Mucosa of descending colon (tissue), 3 donors: ENCODE results near the gene OTOA. TPM values are rescaled to one million over a fixed set of nuclear protein-coding genes. Genes with fewer than 3 reads are reported as not detected.
"Not testable (repeated sequence)": the region's sequence is repeated elsewhere in the genome, so short reads cannot be mapped to it uniquely, and the experiment has no call there.

ENCODE experiments used
- ATAC-seq: fragments of 200-7000 bp; cut with Tn5 transposase; one replicate; pipeline ENCODE4 v1.9.1; 2020; ENCODE audit warnings: mild to moderate bottlenecking, moderate library complexity
- DNase-seq, 3 donors: peaks; one replicate each; pipeline ENCODE4 v3.0.0-alpha.2; 2020
- H3K36me3 ChIP-seq: fragments of 200-600 bp; one replicate; pipeline ENCODE4 v1.8.0; 2021; ENCODE audit warnings: low read depth, mild to moderate bottlenecking
- H3K4me1 ChIP-seq: fragments of 200-600 bp; one replicate; pipeline ENCODE4 v1.8.0; 2021; ENCODE audit warnings: low read depth, mild to moderate bottlenecking
- H3K4me3 ChIP-seq: fragments of 200-600 bp; one replicate; pipeline ENCODE4 v1.8.0; 2021; ENCODE audit warnings: mild to moderate bottlenecking
- H3K9me3 ChIP-seq: fragments of 200-600 bp; one replicate; pipeline ENCODE4 v1.8.0; 2021; ENCODE audit warnings: mild to moderate bottlenecking
- intact Hi-C, 2 donors: fragments of 100-400 bp; cut with DNase I in 1 of 2; cut with micrococcal nuclease in 1 of 2; formaldehyde crosslinking; loops; one replicate each; pipeline versions ENCODE4 v1.11.0 to v1.11.1; 2022; cut with DNase I, micrococcal nuclease
- total RNA-seq, 3 donors: library from RNA; stranded (reverse); fragmentation: NEBNext Ultra II Directional in 2 of 3; extraction: Animal tissue kit (Norgen Biotek cat#: 25700) in 2 of 3; gene quantifications; one replicate each; pipeline versions ENCODE4 v1.2.1 to v1.2.4, GENCODE V29; 2021 to 2023
- donor health status: DM: no; HTN: no; CAD: no; lungs with moderate emphysema.
- donor health status: DM: no; HTN: no; CAD: no.
- donor health status: DM: no; HTN: yes; CAD: no.

OTOA gene
- total RNA-seq, 3 donors from 2014 or later = 0.14 to 0.36 (median 0.25) TPM

- H3K9me3 ChIP-seq, H3K4me3 ChIP-seq, intact Hi-C loops, DNase-seq, H3K4me1 ChIP-seq, H3K36me3 ChIP-seq: not testable (repeated sequence)
- peak; percentile 94 for ATAC-seq
Observed at GRCh38 chr16:21769284-21769683, 105.5 kb downstream of the OTOA start.

- H3K4me3 ChIP-seq, ATAC-seq, H3K36me3 ChIP-seq, H3K9me3 ChIP-seq, DNase-seq, intact Hi-C loops, H3K4me1 ChIP-seq: not testable (repeated sequence)
Observed at GRCh38 chr16:21770584-21770983, 106.8 kb downstream of the OTOA start.

- DNase-seq, intact Hi-C loops, H3K9me3 ChIP-seq, ATAC-seq, H3K36me3 ChIP-seq, H3K4me3 ChIP-seq, H3K4me1 ChIP-seq: not testable (repeated sequence)
Observed at GRCh38 chr16:21772547-21773206, 108.9 kb downstream of the OTOA start.

- DNase-seq, H3K36me3 ChIP-seq, H3K4me3 ChIP-seq, ATAC-seq, H3K9me3 ChIP-seq, intact Hi-C loops, H3K4me1 ChIP-seq: not testable (repeated sequence)
Observed at GRCh38 chr16:21773207-21773553, 109.4 kb downstream of the OTOA start.

- ATAC-seq, DNase-seq, H3K4me1 ChIP-seq, intact Hi-C loops, H3K9me3 ChIP-seq, H3K36me3 ChIP-seq, H3K4me3 ChIP-seq: not testable (repeated sequence)
Observed at GRCh38 chr16:21780525-21780924, 116.8 kb downstream of the OTOA start.

- H3K9me3 ChIP-seq, DNase-seq, H3K4me1 ChIP-seq, H3K36me3 ChIP-seq, H3K4me3 ChIP-seq, intact Hi-C loops: not testable (repeated sequence)
- ATAC-seq = peak; percentile 70
Observed at GRCh38 chr16:21790506-21790905, 126.7 kb downstream of the OTOA start.

- H3K9me3 ChIP-seq, H3K4me1 ChIP-seq, intact Hi-C loops, H3K36me3 ChIP-seq, DNase-seq, H3K4me3 ChIP-seq: not testable (repeated sequence)
- peak; percentile 54 for ATAC-seq
Observed at GRCh38 chr16:21793310-21793709, 129.5 kb downstream of the OTOA start.

GRCh38 chr16:21798601-21799000 lies 134.8 kb downstream of the OTOA start:
- ATAC-seq, intact Hi-C loops, H3K9me3 ChIP-seq, H3K4me1 ChIP-seq, DNase-seq, H3K36me3 ChIP-seq, H3K4me3 ChIP-seq: not testable (repeated sequence)

GRCh38 chr16:21801538-21802374 lies 138.0 kb downstream of the OTOA start:
- H3K36me3 ChIP-seq, H3K4me1 ChIP-seq, H3K9me3 ChIP-seq, intact Hi-C loops, H3K4me3 ChIP-seq: not testable (repeated sequence)
- peak; percentile 72 for ATAC-seq
- DNase-seq = peak in 1 of 3 donors; percentile 50

- DNase-seq, H3K36me3 ChIP-seq, intact Hi-C loops, H3K9me3 ChIP-seq, ATAC-seq, H3K4me3 ChIP-seq, H3K4me1 ChIP-seq: not testable (repeated sequence)
Observed at GRCh38 chr16:21802375-21802663, 138.6 kb downstream of the OTOA start.

Other genes with a start within 250 kb of the OTOA start
- gene METTL9, start 64.4 kb upstream of the OTOA start, total RNA-seq = 10 to 100 TPM; 60.8 to 76.5 (median 62.8) TPM
- 1 to 10 TPM; 3.5 to 7.3 (median 4.6) TPM for gene IGSF6, start 11.4 kb upstream of the OTOA start, total RNA-seq
- 100 to 1,000 TPM; 212 to 324 (median 247) TPM for gene NPIPB4, start 193.8 kb downstream of the OTOA start, total RNA-seq